ENCODE results near the gene ZNF777.

ZNF777 gene

DNA sequence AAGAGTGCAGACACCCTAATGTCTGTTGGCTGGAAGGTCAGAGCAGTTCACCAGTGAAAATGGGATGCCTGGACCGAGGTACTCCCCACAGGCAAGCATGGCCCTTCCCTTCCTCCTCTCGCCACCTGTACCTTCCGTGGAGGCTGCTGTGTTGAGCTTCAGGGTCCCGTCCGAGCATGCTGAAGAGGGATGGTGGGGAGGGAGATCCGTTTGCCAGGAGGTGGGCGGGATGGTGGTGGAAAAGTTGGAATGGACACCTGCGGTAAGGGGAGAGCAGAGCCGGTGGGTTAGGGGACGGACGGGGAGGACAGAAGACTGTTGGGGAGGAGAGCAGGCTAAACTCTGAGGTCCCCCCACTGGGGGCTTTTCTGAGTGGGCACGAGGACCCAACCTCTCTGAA lies 15.9 kb upstream of the ZNF777 start:
- ATAC-seq: no peak

DNA sequence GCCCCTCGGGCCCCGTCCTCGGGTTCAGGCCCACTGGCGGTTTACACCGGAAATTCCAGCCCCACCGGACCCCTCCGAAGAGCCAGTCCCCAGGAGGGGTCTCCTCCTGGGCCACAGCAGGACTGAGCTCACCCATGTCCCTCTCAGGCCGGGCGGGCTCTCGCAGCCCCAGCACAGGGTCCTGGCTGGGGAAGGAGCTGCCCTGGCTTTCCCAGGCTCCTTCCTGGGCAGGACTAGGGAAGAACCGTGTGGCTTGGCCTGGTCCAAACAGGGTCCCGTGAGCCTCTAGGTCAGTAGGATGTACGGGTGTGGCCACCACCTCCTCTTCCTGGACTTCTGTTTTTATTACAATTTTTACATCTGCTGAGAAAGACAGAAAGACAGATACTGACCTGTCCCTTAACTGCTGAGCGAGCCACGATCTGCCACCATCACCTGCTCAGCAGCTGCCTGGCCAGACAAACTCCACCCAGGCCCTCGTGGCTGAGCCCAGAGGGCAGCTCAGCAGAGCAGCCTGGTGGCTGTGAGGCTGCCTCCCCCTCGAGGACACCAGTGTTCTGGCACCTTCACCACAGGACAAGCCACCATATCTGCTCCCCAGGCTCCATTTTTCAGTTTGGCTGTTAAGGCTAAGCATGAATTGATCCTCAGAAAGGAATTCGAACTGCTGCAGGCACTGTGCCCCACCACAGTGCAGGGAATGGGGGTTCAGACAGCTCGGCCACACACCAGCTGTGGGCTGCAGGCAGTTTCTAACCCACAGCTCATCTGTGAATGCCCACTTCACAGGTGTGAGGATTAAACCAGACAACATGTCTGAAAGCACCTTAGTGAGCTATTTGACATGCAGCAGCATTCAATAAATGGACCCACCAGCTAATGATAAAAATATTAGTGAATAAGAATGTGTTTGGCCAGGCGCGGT lies 14.5 kb upstream of the ZNF777 start:
- no peak for ATAC-seq

DNA sequence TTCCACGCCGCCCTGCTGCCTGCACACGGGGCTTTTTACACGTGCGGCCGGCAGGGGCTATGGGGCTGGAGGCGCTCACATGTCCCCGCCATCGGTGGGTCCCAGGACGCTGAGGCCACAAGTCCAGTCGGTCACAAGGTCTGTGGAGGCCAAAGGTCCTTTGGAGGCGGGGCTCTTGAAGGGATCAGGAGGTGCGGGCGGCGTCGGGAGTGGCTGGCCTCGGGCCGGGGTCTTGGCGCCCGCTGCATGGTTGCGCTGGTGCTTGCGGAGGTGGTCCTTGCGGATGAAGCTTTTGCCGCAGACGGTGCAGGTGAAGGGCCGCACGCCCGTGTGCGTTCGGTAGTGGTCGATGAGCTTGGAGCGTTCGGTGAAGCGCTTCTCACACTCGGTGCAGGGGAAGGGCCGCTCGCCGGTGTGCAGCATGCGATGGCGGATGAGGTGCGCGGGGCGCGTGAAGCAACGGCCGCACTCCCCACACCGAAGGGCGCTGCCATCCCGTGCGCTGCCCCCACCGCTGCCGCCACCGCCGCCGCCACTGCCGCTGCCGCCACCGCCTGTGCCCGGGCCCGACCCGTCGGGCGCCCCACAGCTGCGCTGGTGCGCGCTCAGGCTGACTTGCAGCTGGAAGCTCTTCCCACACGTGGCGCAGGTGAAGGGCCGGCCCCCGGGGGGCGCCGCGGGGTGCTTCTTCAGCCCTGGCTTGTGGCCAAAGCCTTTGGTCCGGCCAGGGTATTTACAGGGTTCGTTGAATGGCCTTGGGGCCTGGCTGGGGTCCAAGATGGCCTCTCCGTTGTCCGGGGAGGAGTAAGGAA lies 13.7 kb upstream of the ZNF777 start:
- no peak for ATAC-seq

DNA sequence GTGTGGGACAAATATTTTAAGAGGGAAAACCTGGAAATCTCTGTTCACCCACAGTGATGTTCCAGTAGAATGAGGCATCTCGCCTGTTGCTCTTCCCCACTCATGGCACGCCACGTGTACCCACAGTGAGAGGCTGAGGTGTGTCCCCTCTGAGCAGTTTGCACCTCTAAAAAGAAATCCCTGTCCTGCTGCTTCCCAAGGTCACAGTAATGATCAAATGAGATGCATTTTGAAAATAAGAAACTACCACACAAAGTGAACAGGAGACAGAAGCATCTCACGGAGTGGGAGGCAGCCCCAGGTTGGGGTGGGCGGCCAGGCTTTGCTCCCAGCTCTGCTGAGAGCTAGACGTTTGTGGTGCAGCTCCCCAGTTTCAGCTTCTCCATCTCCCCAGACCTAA lies 12.4 kb upstream of the ZNF777 start:
- no peak for ATAC-seq

DNA sequence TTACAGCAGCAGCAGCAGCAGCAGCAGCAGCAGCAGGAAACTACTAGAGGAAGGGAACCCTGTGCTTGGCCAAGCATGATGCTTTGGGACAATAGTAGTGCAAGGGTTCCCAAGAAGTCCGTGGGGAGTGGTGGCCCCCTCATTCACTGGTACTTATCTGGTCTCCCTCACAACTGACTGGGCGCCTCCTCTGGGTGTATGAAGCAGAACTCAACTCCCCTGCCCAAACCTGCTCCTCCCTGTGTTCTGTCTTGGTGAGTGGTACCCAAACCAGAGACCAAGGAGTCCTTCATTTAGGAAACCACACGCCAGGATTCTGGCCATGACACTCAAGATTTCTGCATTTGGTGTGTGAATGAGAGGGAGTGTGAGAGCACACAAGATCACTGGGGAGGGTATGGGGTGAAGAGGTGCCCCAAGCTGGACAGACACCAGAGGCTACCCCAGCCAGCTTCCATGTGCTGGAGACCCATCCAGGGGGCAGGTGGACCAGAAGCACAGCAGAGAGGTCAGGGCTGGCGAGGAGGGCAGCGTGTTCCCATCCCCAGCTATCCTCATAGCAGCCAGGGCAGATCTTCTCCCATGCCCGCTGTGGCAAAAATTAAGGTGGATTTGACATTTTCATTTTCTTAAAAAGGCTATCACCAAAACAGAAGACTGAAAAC lies 10.6 kb upstream of the ZNF777 start:
- no peak for ATAC-seq

DNA sequence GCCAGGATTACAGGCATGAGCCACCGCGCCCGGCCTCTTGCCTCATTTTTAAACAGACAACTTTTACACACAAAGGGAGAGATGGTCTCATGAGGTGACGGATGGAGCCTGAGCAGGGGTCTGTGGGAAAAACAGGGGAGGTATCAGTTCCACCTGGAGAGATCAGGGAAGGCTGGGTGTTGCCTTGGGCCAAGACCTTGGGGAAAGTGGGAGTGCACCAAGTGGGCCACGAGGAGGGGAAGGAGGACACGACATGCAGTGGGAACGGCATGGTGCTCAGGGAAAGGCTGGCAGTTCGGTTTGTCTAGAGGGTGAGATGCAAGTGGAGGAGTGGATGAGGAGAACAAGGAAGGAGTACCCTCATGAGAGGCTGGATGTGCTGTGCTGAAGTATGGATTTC lies 8.9 kb upstream of the ZNF777 start:
- ATAC-seq: no peak

DNA sequence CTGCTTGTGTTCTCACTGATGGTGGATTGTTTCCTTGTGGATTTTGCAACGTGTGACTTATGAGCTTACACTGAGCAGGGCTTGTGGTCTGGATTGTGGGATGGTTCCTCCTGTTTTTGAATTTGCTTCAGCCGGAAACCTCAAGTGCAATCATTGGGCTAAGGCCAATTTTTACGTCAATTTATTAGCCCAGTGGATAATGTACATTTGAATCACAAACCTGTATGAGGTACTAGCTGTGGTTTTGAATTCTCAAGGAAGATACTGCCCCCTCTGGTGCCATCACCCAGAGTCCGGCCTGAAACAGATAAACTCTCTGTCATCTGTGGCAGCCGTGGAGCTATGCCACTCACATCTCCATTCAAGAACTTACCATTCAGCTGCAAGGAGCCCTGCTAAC lies 7.3 kb upstream of the ZNF777 start:
- ATAC-seq: no peak

DNA sequence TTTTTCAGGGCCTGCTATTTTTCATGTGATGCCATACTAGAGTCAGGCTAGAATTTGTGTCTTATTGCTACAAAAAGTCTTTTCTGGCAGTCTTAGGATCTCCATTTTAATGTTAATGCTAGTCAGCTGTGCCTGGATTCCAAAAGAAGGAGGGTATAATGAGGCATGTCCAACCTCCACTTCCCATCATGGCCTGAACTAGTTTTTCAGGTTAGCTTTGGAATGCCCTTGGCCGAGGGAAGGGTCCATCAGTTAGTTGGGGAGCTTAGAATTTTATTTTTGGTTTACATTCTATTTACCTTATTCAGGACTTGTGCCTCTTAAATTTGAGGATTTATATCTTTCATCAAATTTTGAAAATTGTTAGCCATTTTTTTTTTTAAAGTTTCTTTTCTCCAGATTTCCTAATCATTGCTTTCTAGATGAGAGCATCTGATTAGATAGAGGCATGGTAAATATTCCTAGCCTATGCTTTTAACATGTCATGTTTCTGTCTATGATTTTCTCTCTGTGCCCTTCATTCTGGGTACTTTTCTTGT lies 6.5 kb upstream of the ZNF777 start:
- ATAC-seq: no peak

DNA sequence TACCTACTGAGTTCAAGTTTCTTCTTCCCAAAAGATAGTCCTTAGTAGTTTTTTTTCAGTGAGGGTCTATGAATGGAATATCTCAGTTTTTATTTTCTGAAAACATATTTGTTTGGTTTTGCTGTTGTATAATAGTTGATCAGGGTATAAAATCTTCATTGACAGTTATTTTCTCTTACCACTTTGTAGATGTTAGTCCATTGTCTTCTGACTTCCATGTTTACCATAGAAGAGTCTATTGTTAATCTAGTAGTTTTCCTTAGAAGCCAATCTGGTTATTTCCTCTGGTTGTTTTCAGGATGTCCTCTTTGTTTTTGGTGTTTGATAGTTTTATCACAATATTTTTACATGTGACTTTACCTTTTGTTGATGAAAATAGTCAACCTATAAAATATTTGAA lies 5.5 kb upstream of the ZNF777 start:
- no peak for ATAC-seq

DNA sequence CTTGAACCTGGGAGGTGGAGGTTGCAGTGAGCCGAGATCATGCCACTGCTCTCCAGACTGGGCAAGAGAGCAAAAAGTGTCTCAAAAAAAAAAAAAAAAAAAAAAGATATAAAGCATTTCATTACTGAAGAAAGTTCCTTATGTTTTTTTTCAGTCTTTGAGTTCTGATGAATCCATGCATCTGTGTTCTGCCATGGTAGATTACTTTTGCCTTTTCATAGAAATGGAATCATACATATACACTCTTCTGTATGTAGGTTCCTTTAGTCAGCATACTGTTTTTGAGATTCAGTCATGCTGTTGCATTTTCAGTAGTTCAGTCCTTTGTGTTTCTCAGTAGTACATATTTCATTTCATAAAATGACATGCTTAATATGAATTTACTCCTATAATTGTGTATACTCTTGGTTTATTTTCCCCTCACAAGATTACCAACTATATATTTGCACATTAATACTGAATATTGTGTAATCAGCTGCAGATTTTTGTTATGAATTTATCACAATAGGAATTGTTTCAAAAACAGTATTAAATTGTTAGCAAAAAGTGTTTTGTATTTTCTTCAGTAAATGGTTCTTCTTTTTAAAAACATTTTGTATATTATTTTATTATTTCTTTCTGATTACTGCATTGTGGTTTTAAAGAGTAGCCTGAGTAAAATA lies 2.8 kb upstream of the ZNF777 start:
- no peak for ATAC-seq

DNA sequence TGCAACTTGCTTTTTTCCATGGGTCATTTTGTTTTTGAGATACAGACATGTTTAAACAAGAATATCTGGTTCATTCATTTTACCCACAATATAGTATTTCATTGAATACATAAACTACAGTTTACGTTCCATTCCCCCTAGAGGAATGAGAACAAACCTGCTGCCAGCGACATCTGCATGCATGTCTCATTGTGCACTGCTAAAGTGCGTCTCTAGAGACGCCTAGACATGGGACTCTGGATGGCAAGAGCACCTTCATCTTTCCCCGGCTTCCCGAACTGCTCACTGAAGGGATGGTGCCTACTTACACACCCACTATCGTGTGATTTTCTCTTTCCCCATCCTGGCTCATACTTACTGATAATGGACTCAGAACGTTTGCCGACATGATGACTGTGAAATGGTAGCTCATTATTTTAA lies 1.2 kb upstream of the ZNF777 start:
- no peak for ATAC-seq

DNA sequence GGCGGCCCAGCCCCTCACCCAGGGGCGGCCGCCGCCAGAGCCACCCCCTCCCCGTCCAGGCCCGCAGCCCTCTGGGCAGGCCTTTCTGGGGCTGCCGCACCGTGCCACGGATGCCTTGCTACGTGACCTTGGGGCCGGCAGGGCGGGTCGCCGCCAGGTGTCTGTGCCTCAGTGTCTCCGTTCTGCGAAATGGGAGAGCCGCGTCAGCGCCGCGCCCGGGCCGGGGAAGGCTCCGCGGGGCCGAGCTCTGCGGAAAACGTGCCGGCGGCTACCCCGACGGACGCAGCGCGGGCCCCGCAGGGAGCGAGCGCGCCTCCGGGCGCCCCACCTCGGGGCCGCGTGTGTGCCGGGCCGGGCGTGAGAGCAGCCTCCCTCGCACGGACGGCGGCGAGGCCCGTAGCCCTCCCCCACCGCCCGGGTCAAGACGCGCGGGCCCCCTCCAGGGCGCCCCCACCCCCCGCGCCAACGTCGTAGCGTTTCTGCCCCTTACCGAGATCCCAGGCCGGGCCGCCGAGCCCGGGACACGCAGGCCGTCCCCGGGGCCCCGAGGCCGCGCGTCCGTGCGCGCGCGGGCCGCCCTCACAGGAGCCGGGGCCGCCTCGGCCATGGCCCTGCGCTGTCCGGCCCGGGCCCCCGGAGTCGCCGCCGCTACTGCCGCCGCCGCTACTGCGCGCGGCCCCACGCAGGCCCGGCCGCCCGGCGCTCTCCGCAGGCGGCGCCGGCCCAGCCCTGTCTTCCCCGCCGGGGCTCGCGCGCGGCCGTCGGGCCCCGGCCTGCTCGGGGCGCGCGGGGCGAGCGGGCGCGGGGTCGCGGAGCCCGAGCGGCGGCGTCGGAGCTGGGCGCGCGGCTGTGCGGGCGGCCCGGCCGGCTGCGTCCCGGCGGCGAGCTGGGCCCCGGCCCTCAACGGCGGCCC lies 1.1 kb downstream of the ZNF777 start:
- peak; percentile 18 to 26 for ATAC-seq

DNA sequence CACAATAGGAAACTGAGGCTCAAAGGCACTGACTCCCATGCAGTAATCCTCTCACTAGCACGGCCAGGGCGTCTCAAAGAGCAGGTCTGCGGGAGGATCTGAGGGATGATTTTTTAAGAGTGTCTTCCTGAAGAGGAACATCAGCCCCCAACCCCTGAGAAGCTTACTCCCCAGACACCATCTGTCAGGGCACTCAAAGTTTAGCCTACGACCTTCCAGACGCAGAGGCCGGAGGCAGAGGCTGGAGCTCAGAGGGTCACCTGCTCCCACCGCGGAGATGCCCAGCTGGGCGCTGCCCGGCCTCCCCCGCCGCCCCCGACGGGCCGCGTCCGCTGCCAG lies 1.7 kb downstream of the ZNF777 start:
- no peak for ATAC-seq

DNA sequence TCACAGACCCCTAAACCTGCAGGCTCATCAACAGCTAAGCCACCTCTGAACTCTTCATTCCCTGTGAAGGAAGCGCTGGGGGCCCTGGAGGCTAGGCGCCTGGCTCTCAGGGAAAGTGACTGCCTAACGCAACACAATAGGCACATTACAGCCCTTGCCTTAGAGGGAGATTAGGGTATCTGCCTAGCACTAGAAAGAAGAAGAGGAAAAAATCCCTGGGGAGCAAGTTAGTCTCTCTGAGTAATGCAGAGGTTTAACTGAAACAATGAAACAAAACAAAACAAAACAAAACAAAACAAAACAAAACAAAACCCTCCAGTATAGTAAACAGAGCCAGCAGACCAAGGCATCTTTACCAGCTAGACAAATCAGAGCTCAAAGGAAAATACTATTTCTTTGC lies 2.6 kb downstream of the ZNF777 start:
- ATAC-seq: no peak

DNA sequence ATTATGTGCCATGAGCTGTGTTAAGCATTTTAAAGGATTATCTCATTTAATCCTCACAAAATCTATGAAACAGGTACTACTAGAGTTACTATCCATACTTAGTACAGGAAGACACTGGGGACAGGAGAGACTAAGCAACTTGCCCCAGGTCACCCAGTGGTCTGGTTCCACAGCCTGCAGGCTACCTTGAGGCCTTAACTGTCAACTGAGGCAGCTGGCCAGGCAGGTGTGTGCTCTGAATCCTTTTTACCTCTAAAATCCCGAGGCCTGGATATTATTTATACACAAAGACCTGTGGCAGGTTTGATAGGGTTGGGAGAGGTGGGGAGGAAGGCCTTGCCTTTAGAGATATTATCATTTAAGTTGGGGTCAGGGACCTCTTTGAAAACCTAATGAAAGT lies 3.1 kb downstream of the ZNF777 start:
- no peak for ATAC-seq

DNA sequence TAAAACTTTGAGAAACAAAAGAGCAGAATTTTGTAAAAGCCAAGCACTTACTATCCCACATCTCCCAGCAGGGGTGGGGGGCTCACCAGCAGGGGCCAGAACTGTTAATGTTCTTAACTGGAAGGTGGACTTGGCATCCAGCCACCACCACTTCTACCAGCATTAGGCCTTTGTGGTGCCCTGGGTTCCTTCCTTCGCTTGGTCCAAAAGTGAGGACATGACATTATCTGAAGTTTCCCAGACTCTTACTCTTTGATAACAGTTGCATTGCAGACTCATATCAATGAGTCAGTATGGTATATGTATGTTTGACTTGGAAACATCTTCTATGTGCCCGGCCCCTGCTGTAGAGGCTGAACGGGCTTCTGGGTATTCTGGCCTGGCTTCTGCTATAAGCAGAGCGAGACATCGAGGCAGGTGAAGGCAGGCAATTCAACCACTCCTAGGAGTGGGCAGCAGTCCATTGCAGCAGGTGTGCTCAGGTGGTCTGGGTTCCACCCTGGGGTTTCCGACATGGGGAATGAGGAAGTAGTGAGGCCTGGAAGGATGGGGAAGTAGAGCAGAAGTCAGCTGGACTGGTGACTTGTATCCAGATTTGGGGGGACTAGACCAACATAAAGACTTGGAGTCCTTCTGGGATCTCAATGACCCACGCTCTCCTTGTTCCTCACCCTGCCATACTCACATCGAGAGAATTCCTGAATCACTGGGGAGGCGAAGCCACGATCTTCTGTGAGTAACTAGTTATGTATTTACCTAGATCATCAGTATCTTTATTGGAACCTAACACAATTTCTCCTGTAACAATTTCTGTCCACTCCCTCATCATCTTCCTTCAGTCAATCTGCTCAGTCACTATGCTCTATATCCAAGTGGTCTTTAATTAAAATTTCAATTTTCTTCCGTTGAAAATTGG lies 4.1 kb downstream of the ZNF777 start:
- no peak for ATAC-seq

DNA sequence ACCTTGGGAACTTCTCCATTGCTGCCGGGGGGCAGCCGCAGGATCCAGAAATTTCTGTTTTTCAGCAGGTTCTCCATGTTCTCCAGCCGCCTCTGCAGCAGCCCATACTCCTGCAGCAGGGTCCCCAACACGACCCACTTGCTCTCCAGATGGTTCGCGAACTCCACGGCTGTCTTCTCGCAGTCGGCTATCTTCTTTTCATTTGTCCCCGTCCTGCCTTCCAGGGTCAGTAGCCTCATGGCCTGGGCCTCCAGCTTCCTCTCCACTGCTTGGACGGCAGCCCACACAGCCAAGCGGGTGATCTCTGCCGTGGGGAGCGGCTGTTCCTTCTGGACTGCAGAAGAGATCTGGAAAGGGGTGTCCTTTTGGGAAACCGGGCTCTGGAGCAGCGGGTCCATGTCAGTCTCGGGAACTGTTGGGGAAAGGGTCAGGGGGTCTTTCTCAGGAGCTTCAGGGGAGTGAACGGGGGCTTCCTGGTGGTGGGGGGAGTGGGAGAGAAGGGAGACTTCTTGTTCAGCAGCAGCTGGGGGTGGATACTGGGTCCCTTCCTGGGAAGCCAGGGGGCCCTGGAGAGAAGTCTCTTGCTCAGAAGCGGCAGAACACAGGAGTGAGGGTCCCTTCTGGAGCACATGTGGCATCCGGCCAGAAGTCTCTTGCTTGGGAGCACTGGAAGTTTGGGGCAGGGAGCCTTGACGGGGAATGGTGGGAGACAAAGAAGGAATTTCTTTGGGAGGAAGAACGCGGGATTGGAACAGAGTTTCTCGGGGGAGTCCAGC lies 5.5 kb downstream of the ZNF777 start:
- no peak for ATAC-seq

DNA sequence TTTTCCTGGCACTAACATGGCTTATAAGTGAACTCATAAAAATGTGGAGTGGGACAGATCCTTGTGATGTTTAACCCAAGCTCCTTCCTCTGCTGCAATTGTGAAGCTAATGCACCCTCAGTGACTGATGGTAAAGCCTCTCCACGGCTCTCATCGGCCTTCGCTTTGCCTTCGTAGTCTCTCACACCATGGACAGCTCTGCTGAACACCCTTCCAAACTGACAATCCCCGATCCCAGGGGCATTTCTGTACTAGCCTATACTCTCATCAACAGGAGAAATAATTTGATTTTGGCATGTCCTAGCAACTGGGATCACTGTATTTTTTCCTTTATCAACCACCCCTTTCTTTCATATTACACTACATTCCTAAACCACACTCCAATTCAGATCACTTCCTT lies 6.1 kb downstream of the ZNF777 start:
- ATAC-seq: no peak

DNA sequence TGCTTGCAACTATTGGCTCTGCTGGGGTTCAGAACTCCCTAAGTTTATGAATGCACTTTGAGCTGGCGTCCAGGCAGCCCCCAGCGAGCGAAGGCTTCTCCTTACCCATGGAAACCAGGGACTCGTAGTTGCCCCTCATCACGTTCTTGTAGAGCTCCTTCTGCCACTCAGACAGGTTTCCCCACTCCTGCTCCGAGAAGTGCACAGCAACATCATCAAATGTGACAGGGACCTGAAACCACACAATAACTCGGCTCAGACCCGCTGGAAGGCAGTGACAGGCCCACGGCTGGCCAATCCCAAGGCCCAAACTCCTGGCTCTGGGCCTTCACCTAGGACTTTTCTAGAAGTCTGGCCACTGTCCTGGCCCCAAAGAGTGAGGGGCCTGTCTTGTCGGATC lies 6.9 kb downstream of the ZNF777 start:
- ATAC-seq: no peak

DNA sequence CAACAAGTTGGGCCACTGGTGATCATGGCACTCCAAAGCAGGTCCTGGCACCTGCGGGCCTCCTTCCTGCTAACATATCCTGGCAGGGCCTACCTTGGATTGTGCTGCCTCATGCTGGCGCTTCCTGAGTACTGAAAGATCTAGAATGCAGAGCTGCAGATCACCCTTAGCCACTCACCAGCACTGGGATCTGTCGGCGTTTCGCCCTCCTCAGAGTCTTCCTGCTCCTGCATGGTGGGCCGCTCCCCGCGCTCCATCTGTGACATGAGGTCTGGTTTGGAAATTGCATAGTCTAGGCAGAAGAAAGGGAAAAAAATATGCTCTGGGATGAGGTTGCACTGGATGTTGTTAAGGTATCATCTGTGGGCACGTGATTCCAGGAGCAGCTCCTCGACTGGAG lies 10.0 kb downstream of the ZNF777 start:
- no peak for ATAC-seq

Measured in activated CD4-positive, CD25-positive, alpha-beta regulatory T cell treated with anti-CD3 and anti-CD28 coated beads, Interleukin-2, amount 50 U/mL, for 24 hours (primary cell).